Naive thymus-derived CD4-positive, alpha-beta T cell (primary cell): Measurements from ENCODE around the gene PARD6B. TPM values are rescaled to one million over a fixed set of nuclear protein-coding genes. Genes with fewer than 3 reads are reported as not detected.
A peak's percentile ranks its signal among the peaks of the same experiment; 100 is the strongest.
"Not testable (repeated sequence)": the region's sequence is repeated elsewhere in the genome, so short reads cannot be mapped to it uniquely, and the experiment has no call there.

ENCODE experiments used
- ATAC-seq: fragments of 150-1000 bp; cut with Tn5 transposase; 2 replicates; pipeline ENCODE4 v1.10.0; 2021; ENCODE audit warnings: mild to moderate bottlenecking, moderate library complexity
- CTCF ChIA-PET: fragments of 350-600 bp; sonication (Branson Sonifier 250); formaldehyde crosslinking; loops from one replicate; lab custom pipeline; 2021; ENCODE audit warnings: antibody characterized with exemption; lab: Charles Lee
- POLR2A ChIA-PET: fragments of 350-600 bp; sonication (Branson Sonifier 250); formaldehyde crosslinking; loops from one replicate; lab custom pipeline; 2021; ENCODE audit warnings: antibody characterized with exemption, inconsistent platforms; lab: Charles Lee
- DNase-seq, 9 donors: peaks; one replicate each; pipeline versions ENCODE4 v3.0.0 to v3.0.0-alpha.2; 2020 to 2022; ENCODE audit warnings: mixed read lengths in 1 of 9
- H3K27ac ChIP-seq: one replicate; pipeline ENCODE4 v1.7.0; 2013; ENCODE audit warnings: mild to moderate bottlenecking, low read depth, low read length, moderate library complexity
- H3K27me3 ChIP-seq, 2 donors: one replicate each; pipeline ENCODE4 v1.7.0; 2013; ENCODE audit warnings: low read length in 2 of 2, mild to moderate bottlenecking in 2 of 2, moderate library complexity in 2 of 2; ENCODE audit not compliant: control insufficient read depth in 2 of 2, insufficient read depth in 2 of 2
- H3K36me3 ChIP-seq, 3 experiments: 1 replicate in 2 of 3; 2 replicates in 1 of 3; pipeline ENCODE4 v1.7.0; 2013; ENCODE audit warnings: low read length in 3 of 3, mild to moderate bottlenecking in 3 of 3, moderate library complexity in 1 of 3; ENCODE audit not compliant: insufficient read depth in 3 of 3, control insufficient read depth in 2 of 3
- H3K4me1 ChIP-seq, 2 donors: one replicate each; pipeline ENCODE4 v1.7.0; 2013; ENCODE audit warnings: low read length in 2 of 2, mild to moderate bottlenecking in 2 of 2, moderate library complexity in 1 of 2; ENCODE audit not compliant: control insufficient read depth in 2 of 2, insufficient read depth in 2 of 2
- H3K4me3 ChIP-seq: 2 replicates; pipeline ENCODE4 v1.7.0; 2013; ENCODE audit warnings: mild to moderate bottlenecking, low read length
- H3K9me3 ChIP-seq, 3 experiments: 1 replicate in 2 of 3; 2 replicates in 1 of 3; pipeline ENCODE4 v1.7.0; 2013; ENCODE audit warnings: low read length in 3 of 3; ENCODE audit not compliant: control insufficient read depth in 2 of 3
- H3K27ac Mint-ChIP-seq, 9 donors: one replicate each; pipeline ENCODE4 v1.8.0; 2020 to 2022; ENCODE audit warnings: mixed read lengths in 9 of 9, mild to moderate bottlenecking in 8 of 9, moderate library complexity in 5 of 9, inconsistent platforms in 2 of 9
- H3K27me3 Mint-ChIP-seq, 5 donors: one replicate each; pipeline ENCODE4 v1.8.0; 2021 to 2022; ENCODE audit warnings: mixed read lengths in 5 of 5, mild to moderate bottlenecking in 1 of 5
- H3K36me3 Mint-ChIP-seq, 5 donors: one replicate each; pipeline ENCODE4 v1.8.0; 2020 to 2022; ENCODE audit warnings: mixed read lengths in 5 of 5, mild to moderate bottlenecking in 3 of 5, inconsistent platforms in 1 of 5
- H3K4me1 Mint-ChIP-seq, 7 donors: one replicate each; pipeline ENCODE4 v1.8.0; 2020 to 2022; ENCODE audit warnings: mixed read lengths in 7 of 7, mild to moderate bottlenecking in 3 of 7, inconsistent platforms in 1 of 7
- H3K4me3 Mint-ChIP-seq, 10 donors: one replicate each; pipeline ENCODE4 v1.8.0; 2020 to 2022; ENCODE audit warnings: mild to moderate bottlenecking in 10 of 10, mixed read lengths in 10 of 10, moderate library complexity in 6 of 10, inconsistent platforms in 2 of 10
- H3K9me3 Mint-ChIP-seq, 11 donors: one replicate each; pipeline ENCODE4 v1.8.0; 2020 to 2022; ENCODE audit warnings: mixed read lengths in 11 of 11, mild to moderate bottlenecking in 4 of 11, inconsistent platforms in 1 of 11, moderate library complexity in 1 of 11
- intact Hi-C, 2 donors: fragments of 100-400 bp; cut with micrococcal nuclease; formaldehyde crosslinking; loops; one replicate each; pipeline ENCODE4 v1.15.1; 2023
- polyA plus RNA-seq, 2 donors: library from polyadenylated mRNA; unstranded; fragments of 300-500 nt; fragmentation: Illumina TruSeq; gene quantifications; one replicate each; pipeline ENCODE4 v1.2.3, GENCODE V29; 2021
- total RNA-seq, 6 experiments: library from RNA in 5 of 6; stranded (reverse) in 5 of 6; gene quantifications; 1 replicate in 5 of 6; 2 replicates in 1 of 6; pipeline ENCODE4 v1.2.3 and lab custom pipeline; 2021 to 2026

PARD6B gene
- total and polyA plus RNA-seq, 7 experiments from 2014 or later: 0.60 to 10.8 (median 5.5) TPM

- Histone ChIP-seq H3K27me3 (no peaks in the 10 kb centered on the region), H3K27ac (no peak overlapping the region), H3K36me3 (no peaks in the 10 kb centered on the region), H3K9me3 (no peaks in the 10 kb centered on the region), H3K4me1 (no peaks in the 10 kb centered on the region), H3K4me3 (no peak overlapping the region)
- ChIA-PET POLR2A (no interaction called here), CTCF (no interaction called here)
- Mint-ChIP-seq H3K4me1 (no peaks in the 10 kb centered on the region), H3K4me3 (no peak overlapping the region), H3K27me3 (peaks cover 0 to 9% (median 4%) of the 10 kb centered on the region in 5 donors), H3K36me3 (no peaks in the 10 kb centered on the region), H3K9me3 (no peaks in the 10 kb centered on the region), H3K27ac (no peak overlapping the region)
- DNase-seq (no peak), ATAC-seq (no peak)
- intact Hi-C loops: no loop called here
These were observed 31.2 kb downstream of the PARD6B start for GRCh38 chr20:50762435-50763220.

- H3K27me3 ChIP-seq, H3K27me3 Mint-ChIP-seq, H3K36me3 Mint-ChIP-seq, H3K9me3 ChIP-seq, intact Hi-C loops, H3K27ac ChIP-seq, ATAC-seq, H3K4me1 Mint-ChIP-seq, H3K9me3 Mint-ChIP-seq, H3K4me3 Mint-ChIP-seq, DNase-seq, POLR2A ChIA-PET, H3K36me3 ChIP-seq, H3K4me1 ChIP-seq, H3K4me3 ChIP-seq: not testable (repeated sequence)
- CTCF ChIA-PET: interaction anchor here (0.6 kb wide), 1 partner anchor 10 kb away, joined by 3 read pairs; no protein-coding TSS in a partner anchor
- peak overlapping the region in 1 of 9 donors; percentile 34 for H3K27ac Mint-ChIP-seq
These were observed 32.4 kb downstream of the PARD6B start for GRCh38 chr20:50763550-50764458.

GRCh38 chr20:50765251-50765650, 33.9 kb downstream of the PARD6B start:
- H3K4me1 Mint-ChIP-seq, intact Hi-C loops, H3K9me3 ChIP-seq, H3K4me1 ChIP-seq, H3K9me3 Mint-ChIP-seq, H3K27ac ChIP-seq, H3K36me3 ChIP-seq, ATAC-seq, CTCF ChIA-PET, H3K36me3 Mint-ChIP-seq, H3K27me3 ChIP-seq, H3K27ac Mint-ChIP-seq, H3K27me3 Mint-ChIP-seq, H3K4me3 ChIP-seq, DNase-seq, H3K4me3 Mint-ChIP-seq: not testable (repeated sequence)
- POLR2A ChIA-PET: interaction anchor here (0.6 kb wide), 1 partner anchor 15 kb away, joined by 3 read pairs; no protein-coding TSS in a partner anchor

- no peaks in the 10 kb centered on the region for H3K36me3 ChIP-seq
- no peak overlapping the region for H3K4me3 Mint-ChIP-seq
- no peaks in the 10 kb centered on the region for H3K9me3 Mint-ChIP-seq
- ChIA-PET CTCF (no interaction called here), POLR2A (interaction anchor here (0.6 kb wide), 1 partner anchor 15 kb away, joined by 3 read pairs; no protein-coding TSS in a partner anchor)
- ATAC-seq (no peak), DNase-seq (no peak)
- H3K27me3 ChIP-seq: no peaks in the 10 kb centered on the region
- H3K4me3 ChIP-seq: no peak overlapping the region
- no peaks in the 10 kb centered on the region for H3K36me3 Mint-ChIP-seq
- no peaks in the 10 kb centered on the region for H3K9me3 ChIP-seq
- H3K27me3 Mint-ChIP-seq: peaks cover 0 to 9% (median 7%) of the 10 kb centered on the region in 5 donors
- no peak overlapping the region for H3K27ac ChIP-seq
- H3K27ac Mint-ChIP-seq: no peak overlapping the region
- intact Hi-C loops: no loop called here
- H3K4me1 ChIP-seq: no peaks in the 10 kb centered on the region
- no peaks in the 10 kb centered on the region for H3K4me1 Mint-ChIP-seq
These were observed 34.3 kb downstream of the PARD6B start for GRCh38 chr20:50765674-50766073.

- H3K9me3 Mint-ChIP-seq, H3K4me1 ChIP-seq, DNase-seq, H3K36me3 Mint-ChIP-seq, H3K4me1 Mint-ChIP-seq, H3K27ac Mint-ChIP-seq, H3K27ac ChIP-seq, H3K27me3 Mint-ChIP-seq, H3K36me3 ChIP-seq, H3K27me3 ChIP-seq, POLR2A ChIA-PET, H3K4me3 Mint-ChIP-seq, H3K4me3 ChIP-seq, H3K9me3 ChIP-seq, intact Hi-C loops, ATAC-seq, CTCF ChIA-PET: not testable (repeated sequence)
These were observed 35.8 kb downstream of the PARD6B start for GRCh38 chr20:50766955-50767809.

- ATAC-seq, H3K4me1 ChIP-seq, H3K4me3 Mint-ChIP-seq, H3K27ac ChIP-seq, H3K9me3 Mint-ChIP-seq, H3K4me1 Mint-ChIP-seq, H3K27me3 Mint-ChIP-seq, H3K36me3 ChIP-seq, POLR2A ChIA-PET, H3K27me3 ChIP-seq, H3K9me3 ChIP-seq, H3K36me3 Mint-ChIP-seq, CTCF ChIA-PET, intact Hi-C loops, H3K27ac Mint-ChIP-seq, H3K4me3 ChIP-seq, DNase-seq: not testable (repeated sequence)
These were observed 37.6 kb downstream of the PARD6B start for GRCh38 chr20:50768991-50769390.
